GM20000 (cell line): ENCODE data around the gene SYNDIG1.

Experiments used
- DNase-seq: peaks from one replicate; pipeline ENCODE4 v3.0.0; 2012; ENCODE audit warnings: low spot score
- CTCF ChIP-seq: IDR thresholded peaks from 2 replicates; pipeline ENCODE4 v1.5.1; 2012; ENCODE audit warnings: mild to moderate bottlenecking, control low read depth; ENCODE audit errors: extremely low read depth, missing control alignments

Gene SYNDIG1

GRCh38 chr20:24488800-24489175, 19.4 kb downstream of the SYNDIG1 start:
- no peak for TF ChIP-seq CTCF
- no peak for DNase-seq

- no peak for DNase-seq
- no peak for TF ChIP-seq CTCF
These were observed 19.8 kb downstream of the SYNDIG1 start for GRCh38 chr20:24489193-24489592.

- no peak for DNase-seq
- no peak for TF ChIP-seq CTCF
These were observed 20.3 kb downstream of the SYNDIG1 start for GRCh38 chr20:24489631-24490260.

- DNase-seq, result no peak
- no peak for TF ChIP-seq CTCF
These were observed 21.2 kb downstream of the SYNDIG1 start for GRCh38 chr20:24490598-24490997.

- no peak for TF ChIP-seq CTCF
- no peak for DNase-seq
These were observed 21.8 kb downstream of the SYNDIG1 start for GRCh38 chr20:24491041-24491756.

GRCh38 chr20:24492031-24492607, 22.7 kb downstream of the SYNDIG1 start:
- TF ChIP-seq CTCF, result no peak

GRCh38 chr20:24492698-24493097, 23.3 kb downstream of the SYNDIG1 start:
- no peak for DNase-seq
- no peak for TF ChIP-seq CTCF

More at GRCh38 chr20:24492031-24492607, 22.7 kb downstream of the SYNDIG1 start:
- no peak for DNase-seq
